Germinal center (tissue), 1 donor: ENCODE data around the gene NOTCH2.

ENCODE experiments used
- DNase-seq: peaks from one replicate; pipeline ENCODE4 v3.0.0; 2012; ENCODE audit warnings: mixed read lengths, low spot score

NOTCH2 gene

DNA sequence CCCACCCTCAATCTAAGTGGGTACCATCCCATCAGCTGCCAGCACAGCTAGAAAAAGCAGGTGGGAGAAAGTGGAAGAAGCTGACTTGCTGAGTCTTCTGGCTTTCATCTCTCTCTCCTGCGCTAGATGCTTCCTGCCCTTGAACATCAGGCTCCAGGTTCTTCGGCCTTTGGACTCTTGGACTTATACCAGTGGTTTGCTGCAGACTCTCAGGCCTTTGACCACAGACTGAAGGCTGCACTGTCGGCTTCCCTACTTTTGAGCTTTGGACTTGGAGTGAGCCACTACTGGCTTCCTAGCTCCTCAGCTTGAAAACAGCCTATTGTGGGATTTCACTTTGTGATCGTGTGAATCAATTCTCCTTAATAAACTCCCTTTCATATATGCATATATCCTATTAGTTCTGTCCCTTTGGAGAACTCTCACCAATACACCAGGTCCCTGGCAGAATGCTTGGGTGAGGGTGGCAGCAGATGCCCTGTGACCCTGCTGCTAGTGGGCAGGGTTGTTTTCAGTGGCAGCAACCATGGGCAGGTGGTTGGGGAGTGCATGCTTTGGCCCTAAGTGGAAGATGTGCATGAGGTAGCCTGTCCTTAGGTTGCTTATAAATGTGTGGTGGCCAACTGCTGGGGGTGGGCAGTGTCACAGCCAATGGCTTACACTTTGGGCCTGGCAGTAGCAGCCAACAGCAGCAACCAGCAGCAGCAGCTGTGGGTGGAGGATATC is 162.4 kb downstream of the NOTCH2 start:
- DNase-seq: no peak

GRCh38 chr1:119903443-119903835 is 166.0 kb downstream of the NOTCH2 start:
- DNase-seq: no peak

DNA sequence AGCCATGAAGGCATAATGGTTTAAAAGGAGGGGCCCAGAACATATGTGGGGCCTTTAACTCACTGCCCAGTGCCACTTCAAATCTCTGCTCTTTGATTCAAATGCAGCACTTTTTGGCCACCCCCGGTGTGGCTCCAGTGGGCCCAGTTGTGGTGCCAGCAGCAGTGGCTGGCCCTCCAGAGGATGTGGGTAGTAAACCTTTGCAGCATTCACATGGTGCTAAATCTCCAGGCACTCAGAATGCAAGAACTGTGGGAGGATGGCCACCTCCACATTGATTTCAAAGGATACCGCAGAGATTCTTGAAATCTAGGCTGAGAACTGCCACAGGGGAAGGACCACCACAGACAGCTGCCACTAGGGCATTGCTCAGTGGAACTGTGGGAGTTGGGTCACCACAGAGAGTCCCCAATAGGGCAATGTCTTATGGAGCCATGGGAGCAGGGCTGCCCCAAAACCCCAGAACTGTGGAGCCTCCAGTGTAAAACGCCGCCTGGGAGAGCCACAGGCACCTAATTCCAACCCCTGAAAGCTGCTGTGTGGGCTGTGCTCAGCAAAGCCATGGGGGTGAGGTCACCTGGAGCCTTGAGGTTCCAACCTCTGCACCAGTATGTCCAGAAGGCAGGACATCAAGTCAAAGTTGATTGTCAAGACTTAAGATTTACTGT is 166.6 kb downstream of the NOTCH2 start:
- no peak for DNase-seq

- DNase-seq: no peak
Measured at GRCh38 chr1:119898981-119899720, 170.3 kb downstream of the NOTCH2 start.

DNA sequence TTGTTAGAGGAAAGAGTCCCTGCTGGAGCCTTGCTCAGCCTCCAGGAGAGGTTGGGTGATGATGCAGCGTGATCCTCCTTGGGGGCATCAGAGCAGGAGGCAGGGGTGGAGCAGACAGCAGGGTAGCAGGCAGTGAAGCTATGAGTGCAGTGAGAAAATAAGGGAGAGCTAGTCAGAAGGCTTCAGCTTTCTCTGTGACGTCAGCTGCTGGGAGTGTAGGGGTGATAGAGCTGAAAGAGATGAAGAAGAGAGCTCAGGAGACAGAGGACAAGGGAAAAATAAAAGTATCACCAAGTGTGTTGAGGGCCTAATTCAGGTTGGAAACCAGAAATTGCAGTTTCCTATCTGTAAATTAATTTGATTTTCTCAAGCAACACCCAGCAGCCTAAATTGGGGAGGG is 170.9 kb downstream of the NOTCH2 start:
- no peak for DNase-seq

DNA sequence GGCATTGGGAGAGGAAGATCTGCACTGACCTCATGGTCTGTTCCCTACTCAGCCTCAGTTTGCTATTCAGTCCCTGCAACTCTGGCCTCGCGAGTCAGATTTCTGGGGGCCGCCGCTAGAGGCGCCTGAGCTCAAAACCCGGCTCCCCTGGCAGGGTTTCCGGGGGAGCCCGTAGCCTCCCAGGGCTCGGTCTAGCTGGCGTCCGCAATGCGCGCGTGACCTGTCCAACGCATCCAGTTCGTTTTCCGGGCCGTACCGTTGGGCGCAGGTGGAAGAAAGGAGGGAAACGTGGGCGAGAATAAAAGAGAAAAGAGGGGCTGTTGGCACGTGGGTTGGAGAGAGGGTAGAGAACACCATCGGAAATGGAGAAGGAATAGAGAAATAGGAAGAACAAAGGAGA is 173.2 kb downstream of the NOTCH2 start, which contains the start of gene ADAM30:
TSS of gene ADAM30 (minus strand) at position 213 of the 400 bp plus-strand sequence. CDS start at position 34, 179 bp downstream.
- no peak for DNase-seq

DNA sequence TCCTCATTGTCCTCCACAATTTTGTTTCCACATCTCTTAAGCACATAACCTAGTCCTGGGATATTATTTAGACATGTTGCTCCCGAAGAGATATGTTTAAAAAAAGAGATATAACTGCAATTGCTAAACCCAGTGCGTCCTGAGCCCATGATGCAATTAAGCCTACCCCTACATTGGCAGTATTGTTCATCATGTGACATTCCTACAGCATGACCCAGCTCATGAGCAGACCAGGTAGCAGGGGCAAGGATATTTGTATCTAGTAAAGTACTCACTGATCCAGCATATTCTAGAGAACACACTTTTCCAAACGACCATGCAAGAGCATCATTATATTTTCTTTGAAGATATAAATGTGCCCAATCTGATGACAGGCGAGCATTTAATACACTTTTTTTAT is 174.4 kb downstream of the NOTCH2 start:
- DNase-seq: no peak

GRCh38 chr1:119893827-119894700 is 175.4 kb downstream of the NOTCH2 start:
- no peak for DNase-seq

GRCh38 chr1:119893238-119893791 is 176.1 kb downstream of the NOTCH2 start:
- no peak for DNase-seq

- DNase-seq: no peak
Measured at GRCh38 chr1:119891386-119891785, 178.1 kb downstream of the NOTCH2 start.

DNA sequence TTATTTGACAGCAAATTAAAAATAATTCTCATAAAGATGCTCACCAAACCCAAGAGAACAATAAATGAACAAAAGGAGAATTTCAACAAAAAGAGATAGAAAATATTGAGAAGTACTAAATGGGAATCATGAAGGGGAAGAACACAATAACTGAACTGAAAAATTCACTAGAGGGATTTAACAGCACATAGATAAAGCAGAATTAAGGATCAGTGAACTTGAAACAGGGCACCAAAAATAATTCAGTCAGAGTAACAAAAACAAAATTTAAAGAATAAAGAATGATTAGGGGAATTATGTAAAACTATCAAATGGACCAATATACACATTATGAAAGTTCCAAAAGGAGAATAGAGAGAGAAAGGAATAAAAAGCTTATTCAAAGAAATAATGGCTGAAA is 181.0 kb downstream of the NOTCH2 start:
- no peak for DNase-seq

GRCh38 chr1:119887427-119887826 is 182.0 kb downstream of the NOTCH2 start:
- no peak for DNase-seq

- DNase-seq: peak; percentile 52
Measured at GRCh38 chr1:119885903-119886783, 183.3 kb downstream of the NOTCH2 start.

DNA sequence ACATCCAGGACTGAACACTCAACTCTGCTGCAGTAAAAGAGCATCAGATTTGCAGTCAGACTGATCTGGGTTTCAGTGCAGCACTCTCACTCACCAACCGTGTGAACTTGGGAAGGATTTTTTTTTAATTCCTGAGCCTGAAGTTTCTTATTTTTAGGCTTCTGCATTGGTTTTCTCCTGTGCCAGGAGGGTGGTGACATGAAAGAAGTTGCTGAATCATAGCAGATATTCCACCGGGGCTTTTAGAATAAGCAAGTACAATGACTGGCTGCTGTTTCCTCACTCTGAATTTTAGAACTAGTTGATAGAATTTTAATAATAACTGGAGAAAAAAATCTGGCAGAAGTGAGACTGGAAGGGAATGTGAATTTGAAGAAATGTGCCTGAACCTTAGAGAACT is 184.8 kb downstream of the NOTCH2 start:
- DNase-seq: no peak

- DNase-seq: no peak
Measured at GRCh38 chr1:119883826-119884225, 185.6 kb downstream of the NOTCH2 start.

GRCh38 chr1:119882132-119883049 is 187.1 kb downstream of the NOTCH2 start:
- no peak for DNase-seq

DNA sequence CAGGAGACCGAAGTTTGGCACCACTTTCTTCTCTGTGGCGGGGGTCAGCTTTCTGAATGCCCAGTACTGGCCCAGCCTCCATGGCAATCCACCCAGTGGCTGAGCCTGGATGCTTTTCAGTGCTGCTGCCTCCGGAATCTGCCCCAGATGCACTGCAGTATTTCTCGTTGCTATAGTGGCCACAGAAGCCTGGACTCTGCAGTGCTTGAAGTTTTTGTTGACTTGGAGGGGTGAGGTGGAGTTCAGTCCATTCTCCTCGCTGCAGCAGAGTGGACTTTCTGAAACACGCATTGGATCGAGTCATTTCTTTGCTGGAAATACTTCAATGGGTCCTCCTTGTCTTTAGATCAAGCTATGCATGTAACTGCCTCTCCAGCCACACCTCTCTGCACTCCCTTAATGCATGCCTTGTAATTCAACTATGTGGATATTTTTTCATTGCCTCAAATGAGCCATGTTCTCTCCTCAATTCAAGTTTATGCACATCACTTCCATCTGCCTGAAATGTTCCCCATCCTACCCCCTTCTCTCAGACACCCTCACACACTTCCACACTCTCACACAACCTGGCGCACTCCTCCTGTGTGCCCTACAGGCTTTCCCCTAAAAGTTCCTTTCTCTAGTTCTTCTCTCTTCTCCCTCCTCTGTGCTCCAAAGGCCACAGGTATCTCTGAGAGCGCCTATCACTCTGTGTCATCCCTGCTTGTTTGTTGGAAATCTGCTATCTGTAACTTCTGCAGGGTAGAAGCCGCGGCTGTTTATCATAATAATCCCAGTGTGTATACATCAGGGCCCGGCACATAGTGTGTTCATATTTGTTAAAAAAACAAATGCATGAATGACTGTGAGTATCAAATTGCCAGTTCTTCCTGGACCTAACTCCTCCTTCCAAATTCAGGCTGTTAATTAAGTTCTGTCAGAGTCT is 189.7 kb downstream of the NOTCH2 start:
- DNase-seq: no peak

DNA sequence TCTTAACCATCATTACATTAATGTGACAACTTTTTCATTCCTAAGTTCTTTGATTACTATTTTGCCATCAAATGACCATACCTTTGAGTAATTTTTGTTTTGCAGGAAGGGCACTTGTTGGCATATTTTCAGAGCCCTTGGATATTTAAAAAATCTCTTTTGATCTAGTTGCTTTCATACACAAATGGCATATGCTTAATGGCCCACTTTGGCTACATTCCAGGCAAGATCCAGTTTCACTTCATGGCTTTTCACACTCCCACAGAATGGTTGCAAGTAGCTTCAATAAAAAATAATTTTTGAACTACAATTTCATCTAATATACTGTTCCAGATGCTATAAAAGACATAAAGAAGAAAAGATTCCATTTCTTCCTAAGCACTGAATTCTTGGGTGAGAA is 191.3 kb downstream of the NOTCH2 start:
- DNase-seq: no peak
